ENCODE results near the gene ROR1. TPM values are rescaled to one million over a fixed set of nuclear protein-coding genes. Genes with fewer than 3 reads are reported as not detected.

The ROR1 gene
- total and polyA plus RNA-seq, 2 of the 4 experiments (the other 2 are of a cell fraction), result 4.4 to 10.0 TPM

DNA sequence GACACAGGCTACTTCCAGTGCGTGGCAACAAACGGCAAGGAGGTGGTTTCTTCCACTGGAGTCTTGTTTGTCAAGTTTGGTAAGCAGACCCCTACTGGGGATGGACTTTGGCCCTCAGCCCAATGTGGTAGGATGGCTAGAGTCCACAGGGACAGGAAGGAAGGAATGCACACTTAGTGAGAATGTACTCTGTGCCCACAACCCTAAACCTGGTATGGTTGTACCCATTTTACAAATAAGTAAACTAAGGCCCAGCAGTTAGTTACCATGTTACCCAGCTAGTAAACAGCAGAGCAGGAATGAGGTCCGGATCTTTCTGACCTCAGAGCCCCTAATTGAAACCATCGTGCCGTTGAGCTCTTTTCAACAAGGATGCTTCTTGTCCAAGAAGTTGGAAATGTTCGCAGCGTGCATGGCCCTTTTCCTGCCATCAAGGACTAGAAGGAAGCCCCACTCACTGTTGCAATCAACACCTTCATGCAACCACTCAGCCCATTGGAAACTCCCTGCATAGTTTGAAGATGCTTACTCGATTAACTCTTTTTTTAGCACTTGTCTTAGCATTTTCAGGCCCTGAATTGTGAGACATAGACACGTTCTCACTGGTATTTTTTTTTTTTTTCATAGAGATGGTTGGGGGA, 276.2 kb downstream of the ROR1 start:
- Histone ChIP-seq H3K56ac (ENCODE audit: extremely low read depth, insufficient read depth, low read length) (no peak overlapping the region), H2AFZ (replicated peaks; ENCODE audit: low read length, poor library complexity) (no peak overlapping the region), H3K27me3 (ENCODE audit: control insufficient read depth, insufficient read depth, low read length) (no peaks in the 10 kb centered on the region), H3K4me1 (ENCODE audit: control insufficient read depth, insufficient read depth, low read length) (no peaks in the 10 kb centered on the region), H2AK9ac (replicated peaks; ENCODE audit: low read depth, low read length, poor library complexity) (no peak overlapping the region), H3K9me3 (ENCODE audit: control insufficient read depth, insufficient read depth, low read length) (no peaks in the 10 kb centered on the region), H3K9me1 (ENCODE audit: insufficient read depth, low read length) (no peaks in the 10 kb centered on the region; the same call in 1 of the 2 replicates), H3K14ac (replicated peaks; ENCODE audit: low read depth, low read length) (no peak overlapping the region), H4K8ac (ENCODE audit: low read depth in 2 of 2, low read length in 2 of 2) (no peak overlapping the region), H2BK120ac (ENCODE audit: low read depth, low read length) (no peak overlapping the region), H4K20me1 (ENCODE audit: insufficient read depth, low read length) (no peaks in the 10 kb centered on the region), H2AK5ac (ENCODE audit: low read depth, low read length) (no peak overlapping the region), H3K79me1 (ENCODE audit: low read depth in 1 of 2, low read length in 2 of 2) (no peaks in the 10 kb centered on the region), H3K9ac (ENCODE audit: low read depth, low read length) (no peak overlapping the region), H3K4me2 (ENCODE audit: low read depth, low read length) (no peak overlapping the region), H3K27ac (ENCODE audit: insufficient read depth, low read length) (no peak overlapping the region), H3K23ac (ENCODE audit: low read depth, low read length) (no peak overlapping the region), H2BK15ac (ENCODE audit: low read depth, low read length) (no peak overlapping the region), H3K4ac (ENCODE audit: low read depth, low read length) (no peak overlapping the region), H4K5ac (ENCODE audit: low read depth, low read length) (no peak overlapping the region), H4K91ac (ENCODE audit: insufficient read depth, low read depth, low read length) (no peak overlapping the region), H2BK5ac (ENCODE audit: low read depth, low read length, poor library complexity, severe bottlenecking) (no peak overlapping the region), H2BK20ac (ENCODE audit: low read depth, low read length) (no peak overlapping the region), H3K36me3 (ENCODE audit: control insufficient read depth, insufficient read depth, low read length) (peaks cover 2% of the 10 kb centered on the region; the same call in 1 of the 2 replicates), H3K18ac (ENCODE audit: low read depth, low read length) (no peak overlapping the region), H3K4me3 (ENCODE audit: insufficient read depth, low read depth, low read length) (no peak overlapping the region)
- dilution Hi-C loops (cut with HindIII; ENCODE audit: low sequenced_read_pairs, unreplicated experiment), result no loop called here
- ChIA-PET POLR2A (ENCODE audit: unreplicated experiment) (no interaction called here), CTCF (no interaction called here)
- no peak for DNase-seq
- TF ChIP-seq, protein P1, sequence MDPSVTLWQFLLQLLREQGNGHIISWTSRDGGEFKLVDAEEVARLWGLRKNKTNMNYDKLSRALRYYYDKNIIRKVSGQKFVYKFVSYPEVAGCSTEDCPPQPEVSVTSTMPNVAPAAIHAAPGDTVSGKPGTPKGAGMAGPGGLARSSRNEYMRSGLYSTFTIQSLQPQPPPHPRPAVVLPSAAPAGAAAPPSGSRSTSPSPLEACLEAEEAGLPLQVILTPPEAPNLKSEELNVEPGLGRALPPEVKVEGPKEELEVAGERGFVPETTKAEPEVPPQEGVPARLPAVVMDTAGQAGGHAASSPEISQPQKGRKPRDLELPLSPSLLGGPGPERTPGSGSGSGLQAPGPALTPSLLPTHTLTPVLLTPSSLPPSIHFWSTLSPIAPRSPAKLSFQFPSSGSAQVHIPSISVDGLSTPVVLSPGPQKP (IDR thresholded peaks at IDR 0.05; ENCODE audit: borderline replicate concordance, low read depth, low read length), result no peak
- 100% methylated on average over 4 of the region's 9 CpGs; no CpG with 5 or more reads in 1 of the 2 experiments for WGBS, 2 experiments (ENCODE audit: extremely low coverage in 2 of 2, insufficient read length in 1 of 2)
- ATAC-seq (ENCODE audit: low read depth), result no peak
- in situ Hi-C loops (cut with MboI; ENCODE audit: low sequenced_read_pairs), result no loop called here
- intact Hi-C loops (cut with micrococcal nuclease), result no loop called here
- BruUV-seq (replicated peaks), result no TSS peak
